ENCODE measurements around the gene GPR176.

Gene GPR176

DNA sequence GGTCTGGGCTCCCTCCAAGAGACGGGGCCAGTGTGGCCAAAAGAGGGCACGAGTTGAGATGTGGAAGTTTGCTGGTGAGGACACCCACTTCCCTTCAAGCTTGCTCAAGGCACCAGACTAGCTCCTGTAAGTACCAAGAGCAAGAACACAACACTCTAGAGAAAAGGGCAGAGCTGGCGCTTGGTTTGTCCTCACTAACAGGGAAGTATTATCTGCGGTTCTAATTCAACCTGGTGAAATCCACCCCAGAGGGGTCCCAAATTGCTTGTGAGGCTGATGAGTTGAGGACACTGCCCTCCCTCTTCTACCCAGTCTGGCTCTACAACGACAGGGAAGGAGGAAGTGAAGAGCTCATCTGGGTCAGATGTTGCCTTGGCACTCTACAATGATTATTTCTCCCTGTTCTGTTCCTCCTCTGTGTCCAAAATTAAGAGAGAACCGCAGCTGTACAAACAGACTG, 120.5 kb downstream of the GPR176 start:
- no peak for DNase-seq

DNA sequence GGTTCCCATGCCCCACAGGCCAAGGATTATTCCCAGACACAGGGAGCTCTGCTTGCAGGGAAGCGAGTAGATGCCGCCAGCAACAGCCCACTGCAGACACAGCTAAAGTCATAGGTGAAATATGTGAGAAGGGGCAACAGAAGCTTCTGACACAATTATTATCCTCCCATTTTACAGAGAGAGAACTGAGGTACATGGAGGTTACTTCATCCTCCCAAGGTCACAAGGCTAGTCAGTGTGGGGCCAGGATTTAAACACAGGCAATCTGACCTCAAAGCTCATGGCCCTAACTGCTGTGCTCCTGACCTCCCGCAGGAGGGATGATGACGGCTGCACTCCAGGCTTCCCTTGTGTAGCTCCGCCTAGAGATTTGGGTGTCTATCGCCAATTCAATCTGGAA, 121.7 kb downstream of the GPR176 start:
- no peak for DNase-seq

DNA sequence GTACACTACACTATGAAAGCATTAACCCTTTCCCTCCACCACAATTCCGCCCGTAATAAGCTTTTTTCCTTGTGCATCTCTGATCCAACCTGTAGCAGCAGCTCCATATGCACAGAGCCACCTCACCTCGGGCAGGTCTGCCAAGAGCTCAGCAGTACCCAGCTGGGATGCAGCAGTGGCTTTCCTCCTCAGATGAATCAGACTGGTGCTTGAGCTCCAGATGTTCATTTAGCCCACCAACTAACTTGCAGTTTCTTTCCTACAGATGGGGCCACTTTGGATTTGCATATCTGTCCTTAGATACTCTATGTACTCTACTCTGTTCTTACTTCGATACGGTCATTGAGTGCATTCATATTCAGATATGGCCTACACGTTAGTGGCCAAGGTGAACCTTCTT, 122.7 kb downstream of the GPR176 start:
- no peak for DNase-seq

DNA sequence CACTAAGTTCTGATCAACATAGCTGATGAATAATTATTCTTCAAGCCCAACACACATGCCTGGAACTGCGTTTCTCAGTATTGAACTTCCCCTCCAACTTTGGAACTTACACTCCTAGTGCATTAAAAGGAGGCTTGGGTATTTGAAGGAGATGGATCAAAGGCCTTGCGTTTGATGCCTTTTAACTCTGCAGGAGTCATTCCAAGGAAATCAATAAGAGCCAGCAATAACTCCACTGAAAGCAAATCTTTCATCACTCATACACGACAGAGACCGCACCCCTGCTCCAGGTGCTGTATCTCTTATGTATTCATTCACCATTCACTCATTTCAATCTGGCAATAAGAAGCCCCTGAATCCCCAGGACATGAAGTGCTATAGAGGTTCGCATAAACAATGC, 123.5 kb downstream of the GPR176 start:
- DNase-seq, result no peak

DNA sequence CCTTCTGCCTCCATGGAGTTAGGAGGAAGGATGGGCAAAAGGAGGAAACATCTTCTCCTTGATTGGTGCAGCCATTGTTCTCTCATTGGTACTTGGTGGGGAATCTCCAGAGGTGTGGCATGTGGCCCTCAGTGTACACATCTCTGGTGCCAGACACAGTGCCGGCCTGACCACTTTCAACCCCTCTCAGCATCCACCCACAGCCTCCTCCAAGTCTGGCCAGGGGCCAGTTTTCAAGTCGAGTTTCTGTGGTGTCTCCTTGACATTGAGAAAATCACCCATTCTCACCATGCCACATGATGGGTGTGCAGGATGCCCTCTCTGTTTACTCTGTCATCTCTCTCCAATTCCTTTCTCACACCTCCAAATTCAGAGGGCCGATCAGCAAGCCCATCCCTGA, 124.6 kb downstream of the GPR176 start:
- no peak for DNase-seq

DNA sequence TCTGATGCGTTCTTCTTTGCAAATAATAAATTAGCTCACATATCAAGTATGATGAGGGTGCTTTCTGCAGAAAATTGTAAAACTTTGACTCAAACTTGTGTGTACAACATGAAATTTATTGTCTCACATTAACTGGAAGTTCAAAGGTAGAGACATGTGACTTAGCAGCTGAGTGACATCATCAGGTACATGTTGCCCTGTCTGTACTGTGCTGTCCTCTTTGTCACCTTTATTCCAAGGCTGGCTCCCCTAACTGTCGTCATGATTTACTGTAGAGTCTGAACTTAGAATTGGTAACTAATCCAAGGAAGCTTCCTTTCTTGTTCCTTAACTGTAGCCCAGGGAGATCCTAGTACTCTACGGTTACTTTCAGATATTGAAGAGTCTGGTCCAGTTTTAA, 125.1 kb downstream of the GPR176 start:
- no peak for DNase-seq

DNA sequence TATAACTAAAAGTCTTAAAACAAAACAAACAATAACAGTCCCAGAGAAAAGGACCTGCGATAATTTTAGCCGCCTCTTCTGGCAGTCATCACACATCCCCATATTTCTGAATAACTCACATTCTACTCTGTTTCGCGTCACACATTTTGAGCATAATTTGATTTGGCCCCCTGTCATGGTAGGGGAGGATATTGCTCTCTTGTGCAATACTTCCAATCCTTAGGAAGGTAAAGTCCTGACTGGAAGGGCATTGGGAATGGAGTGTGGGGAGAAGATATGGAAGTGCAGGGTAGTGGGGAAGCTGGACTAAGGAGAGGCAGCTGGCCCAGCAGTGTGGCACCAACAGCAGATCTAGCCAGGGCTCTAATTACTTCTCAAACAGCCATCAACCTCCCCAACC, 126.1 kb downstream of the GPR176 start:
- DNase-seq, result no peak

DNA sequence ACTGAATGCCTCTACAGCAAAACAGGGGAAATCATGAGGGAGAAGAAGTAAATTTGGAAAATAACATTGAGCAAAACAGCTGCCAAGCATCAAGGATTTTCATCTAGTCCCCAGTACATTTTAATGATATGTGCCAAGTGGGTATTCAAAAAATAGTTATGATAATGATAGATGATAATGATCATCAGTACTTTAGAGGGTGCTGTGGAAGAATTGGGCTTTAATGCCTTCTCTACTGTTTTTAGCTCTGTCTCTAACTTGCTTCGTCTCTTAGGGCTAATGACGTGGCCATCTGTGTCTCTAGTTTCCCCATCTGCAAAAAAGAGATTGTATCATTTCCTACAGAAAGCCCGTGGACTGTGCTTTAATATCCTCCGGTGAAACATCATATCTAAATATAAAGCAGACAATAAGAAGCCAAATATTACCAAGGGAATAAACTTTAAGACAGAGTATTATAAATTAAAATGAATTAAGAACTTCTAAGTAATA, 127.2 kb downstream of the GPR176 start:
- no peak for DNase-seq

DNA sequence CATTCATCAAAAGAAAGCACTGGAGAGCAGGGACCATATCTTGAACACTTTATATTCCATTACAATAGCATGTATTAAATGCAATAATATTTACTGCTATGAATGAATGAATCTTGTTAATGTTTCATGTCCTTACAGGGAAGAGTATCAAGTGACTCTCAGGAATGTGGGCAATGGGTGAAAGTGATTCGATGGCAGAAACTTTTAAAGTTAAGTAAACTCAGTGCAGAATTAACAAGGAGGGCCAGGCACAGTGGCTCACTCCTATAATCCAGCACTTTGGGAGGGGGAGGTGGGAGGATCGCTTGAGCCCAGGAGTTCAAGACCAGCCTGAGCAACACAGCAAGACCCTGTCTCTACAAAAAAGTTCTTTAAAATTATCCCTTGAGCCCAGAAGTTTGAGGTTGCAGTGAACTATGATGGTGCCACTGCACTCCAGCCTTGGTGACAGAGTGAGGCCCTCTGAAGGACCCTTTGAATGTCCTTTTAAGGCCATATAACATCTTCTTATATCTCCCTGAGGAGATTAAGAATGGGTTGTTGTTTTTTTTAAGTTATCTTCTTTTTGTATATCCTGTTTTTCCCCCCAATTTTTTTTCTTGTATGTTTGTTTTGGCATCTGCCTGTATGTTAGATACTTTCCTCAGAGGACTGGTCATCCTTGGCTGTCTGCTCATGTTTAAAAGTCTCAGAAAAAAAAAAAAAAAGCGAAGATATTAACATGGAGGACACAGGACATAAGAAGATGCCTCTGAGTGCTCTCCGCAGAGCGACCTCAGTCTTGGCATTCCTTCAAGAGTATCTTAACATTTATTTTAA, 127.8 kb downstream of the GPR176 start:
- no peak for DNase-seq

DNA sequence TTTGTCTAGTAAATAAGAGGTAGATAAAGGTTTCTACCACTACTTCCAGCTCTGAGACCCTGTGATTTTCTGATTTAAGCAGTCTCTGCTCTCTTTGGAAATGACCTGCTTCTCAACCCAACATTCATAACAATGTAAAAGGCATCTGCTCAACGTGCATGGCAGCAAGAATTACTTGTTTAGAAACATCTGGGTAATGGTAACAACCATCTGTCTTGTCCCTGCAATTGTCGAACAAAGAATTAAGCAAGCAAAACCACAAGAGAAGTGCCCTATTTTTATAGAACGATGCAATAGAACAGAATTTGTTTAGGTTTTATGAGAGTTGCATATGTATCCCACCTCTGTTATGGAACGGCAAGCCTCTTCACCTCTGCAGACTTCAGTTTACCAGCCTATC, 130.3 kb downstream of the GPR176 start:
- no peak for DNase-seq

DNA sequence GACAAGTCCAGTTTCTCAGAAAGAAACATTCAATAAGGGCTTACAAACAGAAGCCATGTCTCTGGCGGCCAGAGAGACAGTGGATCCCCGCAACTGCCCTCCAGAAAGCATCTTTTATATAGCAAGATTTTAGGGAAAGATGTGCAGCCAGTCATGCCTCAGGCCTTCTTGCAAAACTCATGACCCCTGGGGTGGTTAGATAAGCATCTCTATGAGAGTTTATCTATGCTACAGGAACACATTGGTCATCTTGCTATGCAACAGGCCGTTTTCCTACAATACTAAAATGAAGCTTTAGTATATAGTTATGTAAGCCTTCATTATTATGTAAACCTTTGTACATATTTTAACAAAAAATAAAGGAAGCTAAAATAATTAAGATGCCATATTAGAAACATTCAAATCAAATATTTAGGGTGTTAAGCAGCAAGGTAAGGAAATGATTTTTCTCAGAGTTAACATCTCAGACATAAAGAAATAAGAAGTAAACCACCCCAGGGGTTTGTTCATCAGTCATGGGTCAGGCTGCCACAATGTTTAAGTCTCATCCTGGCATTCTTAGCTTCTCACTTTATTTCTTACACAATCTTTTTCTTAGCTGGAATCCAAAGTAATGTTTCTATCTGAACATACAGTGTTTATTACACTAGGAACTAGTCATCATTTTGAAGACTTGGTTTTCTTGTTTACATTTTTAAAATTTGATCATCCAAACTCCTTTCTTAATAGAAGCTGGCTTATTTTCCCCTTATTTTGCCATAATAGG, 131.1 kb downstream of the GPR176 start:
- DNase-seq, result no peak

DNA sequence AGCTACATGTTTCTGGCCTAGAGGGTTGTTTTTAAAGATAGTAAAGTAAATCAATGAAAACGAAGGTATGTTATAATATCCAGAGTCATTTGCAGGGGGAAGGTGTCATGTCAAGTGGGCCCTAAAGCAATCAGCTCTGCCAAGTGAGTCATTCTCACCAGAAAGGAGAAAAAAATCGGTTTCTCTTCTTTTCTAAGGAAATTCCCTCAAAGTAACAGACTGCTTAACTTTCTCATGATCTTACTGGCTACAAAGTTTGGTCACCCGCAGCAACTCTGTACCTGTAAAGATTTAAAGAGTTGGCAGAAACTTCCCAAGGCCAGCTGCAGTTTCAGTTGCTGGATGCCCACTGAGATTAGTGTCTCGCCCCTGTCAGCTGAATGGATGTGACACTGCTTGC, 132.0 kb downstream of the GPR176 start:
- no peak for DNase-seq

DNA sequence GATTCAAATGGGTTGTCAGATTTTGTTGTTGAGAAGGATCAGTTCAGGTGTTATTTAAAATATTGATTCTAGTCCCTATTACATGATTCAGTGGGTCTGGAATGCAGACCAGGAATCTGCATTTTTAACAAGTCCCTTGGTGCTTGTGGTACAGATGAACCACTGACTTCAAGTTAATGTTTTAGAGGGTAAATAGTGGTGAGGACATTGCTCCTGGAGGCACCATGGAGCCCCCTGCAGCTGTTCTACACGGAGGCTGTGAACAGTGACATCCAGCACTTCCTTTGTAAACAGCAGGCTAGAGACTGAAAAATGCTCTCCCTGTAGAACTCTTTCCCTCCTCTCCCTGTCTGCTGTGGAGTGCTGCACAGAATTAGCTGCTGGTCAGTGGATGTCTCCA, 132.6 kb downstream of the GPR176 start:
- DNase-seq, result no peak

DNA sequence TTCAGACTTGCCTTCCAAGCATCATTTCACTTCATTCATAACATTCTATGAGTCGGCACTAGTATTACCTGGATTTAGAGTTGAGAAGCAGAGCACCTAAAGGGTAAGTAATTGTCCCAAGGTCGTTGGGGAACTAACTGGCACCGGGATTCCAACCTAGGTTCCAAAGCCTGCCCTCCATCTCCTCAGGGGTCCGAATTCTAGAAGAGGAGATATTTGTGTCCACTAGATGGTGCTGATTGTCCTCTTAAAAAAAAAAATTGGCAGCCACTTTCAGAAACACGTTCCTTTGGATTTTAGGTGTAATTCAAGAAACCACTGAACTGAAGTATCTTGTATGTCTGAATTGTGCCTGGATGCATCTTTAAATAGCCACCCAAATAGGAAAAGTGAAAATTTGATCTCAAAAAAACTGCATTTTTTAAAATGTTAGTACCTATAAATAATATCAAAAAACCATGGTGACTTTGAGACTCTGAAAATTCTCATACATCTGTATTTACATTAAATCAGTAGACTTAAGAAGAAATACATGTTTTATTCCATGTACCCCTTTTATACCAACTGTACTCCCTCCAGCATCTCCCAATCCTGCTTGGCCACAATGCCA, 133.5 kb downstream of the GPR176 start:
- no peak for DNase-seq

DNA sequence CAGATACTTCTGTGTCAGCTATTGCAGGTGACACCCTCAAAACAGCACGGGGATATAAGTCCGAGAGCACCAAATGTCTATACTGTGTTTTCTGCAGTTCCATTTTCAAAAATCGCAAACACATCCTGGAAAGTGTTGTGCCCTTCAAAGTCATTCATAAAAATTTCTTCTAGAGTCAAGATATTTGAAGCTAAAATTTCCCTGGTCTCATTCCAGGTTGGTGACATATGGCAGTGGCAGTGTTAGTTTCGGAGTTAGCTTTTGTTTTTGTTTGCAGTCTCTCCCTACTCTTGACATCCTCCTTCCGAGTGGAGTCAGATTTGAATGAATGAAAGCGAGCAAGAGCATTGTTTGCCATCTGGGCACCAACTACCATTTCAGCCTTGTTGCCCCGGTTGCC, 134.2 kb downstream of the GPR176 start:
- DNase-seq, result no peak

DNA sequence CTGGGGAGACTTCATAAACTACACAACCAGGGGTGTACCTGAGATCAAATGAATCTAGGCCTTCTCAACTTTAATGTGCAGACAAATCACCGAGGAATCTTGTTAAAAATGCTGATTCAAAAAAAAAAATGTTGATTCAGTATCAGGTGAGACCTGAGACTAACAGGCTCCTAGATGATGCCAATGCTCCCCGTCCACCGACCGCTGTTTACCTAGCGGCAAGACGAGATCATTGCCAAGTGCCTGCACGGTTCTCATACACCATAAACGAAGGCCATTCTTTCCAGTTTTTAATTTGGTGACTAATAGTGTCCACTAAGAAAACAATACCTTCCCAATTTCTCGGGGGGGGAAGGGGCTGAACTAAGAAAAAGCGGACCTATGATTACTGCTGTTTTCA, 134.9 kb downstream of the GPR176 start:
- no peak for DNase-seq

DNA sequence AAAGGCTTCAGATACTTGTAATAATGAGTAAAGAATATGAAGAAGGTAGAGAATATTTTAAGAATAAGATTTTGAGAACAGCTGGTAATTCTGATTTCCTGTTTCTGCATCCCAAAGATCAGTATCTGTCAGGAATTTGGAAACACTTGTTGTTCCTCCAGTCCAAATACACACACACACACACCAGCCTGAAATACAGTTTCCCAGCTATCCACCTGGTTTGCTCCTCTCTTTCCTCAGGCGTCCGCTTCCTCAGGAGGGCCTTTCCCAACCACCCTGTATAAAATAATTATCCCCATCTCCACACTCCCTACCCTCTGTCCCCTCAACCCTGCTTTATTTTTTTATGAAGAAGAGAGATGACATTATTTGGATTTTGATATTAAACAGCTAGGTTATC, 135.4 kb downstream of the GPR176 start:
- DNase-seq, result no peak

DNA sequence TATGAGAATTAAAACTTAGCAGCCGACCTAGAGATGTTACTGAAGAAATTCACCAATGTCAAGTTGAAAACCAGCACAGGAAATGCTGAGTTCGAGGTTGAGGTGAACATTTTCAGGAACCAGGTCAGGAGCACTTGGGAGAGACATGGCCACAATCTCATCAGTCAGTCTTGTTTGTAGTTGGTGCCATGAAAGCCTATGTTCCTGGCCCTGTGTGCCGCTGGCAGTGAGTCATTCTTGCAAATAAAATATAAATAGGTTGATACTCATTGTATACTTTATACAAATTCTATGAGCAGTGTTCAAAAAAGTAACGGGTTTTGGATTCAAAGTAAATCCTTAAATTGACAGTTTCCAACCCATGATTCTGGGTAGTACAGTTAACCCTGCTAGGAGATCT, 135.9 kb downstream of the GPR176 start:
- no peak for DNase-seq

DNA sequence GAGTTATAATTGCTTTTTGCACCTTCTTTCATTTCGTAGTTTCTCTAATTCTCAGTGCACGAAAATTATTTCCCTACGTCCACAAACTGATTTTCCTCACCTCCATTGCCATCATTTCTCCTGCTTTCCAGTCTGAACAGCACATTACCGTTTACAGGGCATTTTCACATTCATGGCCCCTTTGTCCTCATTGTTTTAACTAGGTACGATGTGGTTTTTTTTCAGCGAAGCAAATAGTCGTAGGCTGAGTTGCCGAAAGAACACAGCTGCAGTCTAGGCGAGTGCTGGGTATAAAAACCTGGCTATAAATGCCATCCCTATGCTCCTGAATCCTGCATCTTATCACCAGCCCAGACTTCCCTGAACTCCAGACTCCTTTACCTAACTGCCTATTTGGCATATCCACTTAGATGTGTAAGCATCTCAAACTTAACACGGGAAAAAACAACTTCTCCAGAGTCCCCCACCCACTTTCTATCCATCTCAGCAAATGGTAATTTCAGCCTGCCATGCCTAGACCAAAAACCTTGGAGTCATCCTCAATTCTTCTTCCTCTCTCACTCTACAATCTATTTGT, 136.7 kb downstream of the GPR176 start:
- no peak for DNase-seq

DNA sequence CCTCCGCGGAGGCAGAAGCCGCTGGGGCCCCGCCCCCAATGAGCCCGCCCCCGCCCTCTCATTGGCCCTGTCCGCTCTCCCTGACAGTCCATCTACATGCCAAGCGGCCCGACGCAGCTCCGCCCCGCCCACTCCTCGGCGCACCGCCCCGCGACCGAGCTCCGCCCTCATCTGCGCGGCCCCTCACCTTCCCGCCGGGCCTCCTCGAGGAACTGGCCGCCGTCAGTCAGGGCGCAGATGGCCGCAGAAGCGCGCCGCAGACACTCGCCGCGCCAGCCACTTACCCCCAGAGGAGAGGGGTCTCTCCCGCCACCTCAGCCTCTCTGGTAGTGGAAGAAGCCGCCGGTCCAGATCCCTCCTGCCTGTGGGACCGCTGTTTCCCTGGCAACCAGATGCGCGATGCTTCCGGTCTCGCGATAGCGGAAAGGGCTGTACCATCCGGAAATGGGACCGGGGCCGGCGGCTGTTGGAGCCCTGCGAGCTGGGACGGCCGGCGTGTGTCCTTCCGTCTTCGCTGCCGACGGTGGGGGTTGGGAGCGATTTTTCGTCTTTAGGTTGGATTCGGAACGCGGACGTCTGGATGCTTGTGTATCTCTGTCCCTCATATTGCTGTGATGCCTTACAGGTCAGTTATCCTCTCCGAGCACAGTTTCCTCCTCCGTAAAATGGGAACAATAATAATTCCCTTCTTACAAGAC, 137.5 kb downstream of the GPR176 start, which contains the start of gene FSIP1:
TSS of gene FSIP1 (minus strand) at position 401 of the 698 bp plus-strand sequence. CDS start 6,317 bp downstream, outside the sequence.
- peak; percentile 89 for DNase-seq

DNA sequence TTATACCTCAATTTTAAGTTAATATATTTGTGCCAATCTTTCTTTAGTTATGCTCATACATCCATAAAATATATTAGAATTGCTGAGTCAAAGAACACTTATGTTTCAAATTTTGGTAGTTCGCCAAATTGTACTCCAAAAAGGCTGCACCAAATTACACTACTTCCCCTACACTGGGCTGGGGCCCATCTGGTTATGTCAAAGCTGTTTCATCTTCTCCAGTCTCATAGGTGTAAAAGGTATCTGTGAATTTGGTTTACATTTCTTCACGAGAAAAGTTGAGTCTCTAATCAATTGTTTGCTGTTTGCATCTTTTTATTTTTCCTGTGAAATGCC, 138.1 kb downstream of the GPR176 start:
- no peak for DNase-seq

DNA sequence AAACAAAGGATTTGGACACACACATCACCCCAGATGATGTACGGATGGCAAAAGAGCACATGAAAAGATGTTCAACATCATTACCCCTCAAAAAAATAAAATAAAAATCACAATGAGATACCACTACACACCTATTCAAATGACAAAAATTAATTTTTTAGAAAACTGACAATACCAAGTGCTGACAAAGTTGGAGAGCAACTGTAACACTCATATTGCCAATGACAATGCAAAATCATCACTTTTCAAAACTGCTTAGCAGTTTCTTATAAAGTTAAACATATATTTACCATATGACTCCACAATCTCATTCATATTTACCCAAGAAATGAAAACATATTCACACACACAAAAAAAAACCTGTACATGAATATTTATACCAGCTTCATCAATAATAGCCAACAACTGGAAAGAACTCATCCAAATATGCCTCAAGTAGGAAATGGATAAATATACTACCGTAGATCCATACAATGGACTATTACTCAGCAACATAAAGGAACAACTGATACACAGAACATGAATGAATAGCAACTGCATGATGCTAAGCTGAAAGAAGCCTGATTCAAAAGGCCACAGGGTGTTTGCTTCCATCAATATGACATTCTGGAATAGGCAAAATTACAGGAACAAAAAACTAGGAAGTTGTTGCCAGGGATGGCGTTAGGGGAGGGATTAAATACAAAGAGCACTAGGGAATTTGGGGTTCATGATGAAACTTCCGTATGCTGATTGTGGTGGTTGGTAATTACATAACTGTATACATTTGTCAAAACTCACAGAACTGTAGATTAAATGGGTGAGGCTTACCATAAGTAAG, 138.7 kb downstream of the GPR176 start:
- DNase-seq, result no peak
